Raji (cell line): ENCODE data around the gene GPATCH4.

Experiments
- POLR2A ChIP-seq: IDR thresholded peaks from 2 replicates; pipeline ENCODE4 v1.6.1; 2011; ENCODE audit warnings: low read depth, low read length, control low read depth; ENCODE audit not compliant: insufficient read depth

GPATCH4 gene

GRCh38 chr1:156639601-156640101, 38.4 kb upstream of the GPATCH4 start:
- no peak for TF ChIP-seq POLR2A

- TF ChIP-seq POLR2A: no peak
These were observed 37.1 kb upstream of the GPATCH4 start for GRCh38 chr1:156638189-156638985.

- TF ChIP-seq POLR2A: no peak
These were observed 31.1 kb upstream of the GPATCH4 start for GRCh38 chr1:156632355-156632754.

GRCh38 chr1:156629823-156630449, 28.7 kb upstream of the GPATCH4 start:
- no peak for TF ChIP-seq POLR2A

- no peak for TF ChIP-seq POLR2A
These were observed 26.1 kb upstream of the GPATCH4 start for GRCh38 chr1:156627313-156627880.

GRCh38 chr1:156626079-156626438, 24.8 kb upstream of the GPATCH4 start:
- no peak for TF ChIP-seq POLR2A

GRCh38 chr1:156625436-156626078, 24.3 kb upstream of the GPATCH4 start:
- no peak for TF ChIP-seq POLR2A

- TF ChIP-seq POLR2A: no peak
These were observed 23.6 kb upstream of the GPATCH4 start for GRCh38 chr1:156624814-156625435.

- TF ChIP-seq POLR2A: no peak
These were observed 22.9 kb upstream of the GPATCH4 start for GRCh38 chr1:156623946-156624813.

GRCh38 chr1:156622581-156623297, 21.5 kb upstream of the GPATCH4 start:
- no peak for TF ChIP-seq POLR2A

GRCh38 chr1:156619582-156619955, 18.3 kb upstream of the GPATCH4 start:
- TF ChIP-seq POLR2A: no peak

GRCh38 chr1:156618853-156619581, 17.7 kb upstream of the GPATCH4 start, which contains the start of gene HAPLN2:
HAPLN2 (plus strand) TSS chr1:156619415; CDS start chr1:156623491, 4,076 bp downstream.
- no peak for TF ChIP-seq POLR2A

- TF ChIP-seq POLR2A: no peak
These were observed 15.2 kb upstream of the GPATCH4 start for GRCh38 chr1:156616463-156616862.
